ENCODE measurements around the gene GBX2. TPM values are rescaled to one million over a fixed set of nuclear protein-coding genes. Genes with fewer than 3 reads are reported as not detected.

Gene GBX2
- total and polyA plus RNA-seq, 8 donors: 0.06 to 0.10 TPM; not detected in 6

- no peak for DNase-seq
- Histone ChIP-seq H3K27ac (no peak overlapping the region), H3K36me3 (no peaks in the 10 kb centered on the region), H3K4me3 (no peak overlapping the region), H3K27me3 (no peaks in the 10 kb centered on the region), H3K9me3 (no peaks in the 10 kb centered on the region), H3K4me1 (no peaks in the 10 kb centered on the region)
- no peak for ATAC-seq
- intact Hi-C loops (cut with DNase I): no loop called here
- no peak for TF ChIP-seq CTCF (IDR thresholded peaks at IDR 0.05)
These were observed 22.5 kb upstream of the GBX2 start for GRCh38 chr2:236190674-236191073.

GRCh38 chr2:236184701-236185100 is 16.5 kb upstream of the GBX2 start:
- H3K27ac ChIP-seq: no peak overlapping the region
- ATAC-seq: no peak

GRCh38 chr2:236180831-236181453 is 12.8 kb upstream of the GBX2 start:
- DNase-seq (peak in 1 of 4 donors; percentile 62), ATAC-seq (peak; percentile 67)
- Histone ChIP-seq H3K4me1 (peaks cover 7 to 13% of the 10 kb centered on the region in 2 donors), H3K9me3 (peaks cover 0 to 2% of the 10 kb centered on the region in 2 donors), H3K36me3 (no peaks in the 10 kb centered on the region), H3K27me3 (peaks cover 54 to 82% of the 10 kb centered on the region in 2 donors), H3K4me3 (no peak overlapping the region), H3K27ac (no peak overlapping the region)
- TF ChIP-seq CTCF (IDR thresholded peaks at IDR 0.05): peak; percentile 52 to 59
- intact Hi-C loops (cut with DNase I): loop anchor here in 1 of 2 donors (5.0 kb wide), 1 partner anchor 414 kb away; no protein-coding TSS in a partner anchor

More at GRCh38 chr2:236184701-236185100, 16.5 kb upstream of the GBX2 start:
- intact Hi-C loops (cut with DNase I): loop anchor here in 1 of 2 donors (5.0 kb wide), 1 partner anchor 417 kb away; no protein-coding TSS in a partner anchor
- no peak overlapping the region for H3K4me3 ChIP-seq
- no peaks in the 10 kb centered on the region for H3K36me3 ChIP-seq
- peaks cover 17 to 44% of the 10 kb centered on the region in 2 donors for H3K27me3 ChIP-seq
- peaks cover 0 to 2% of the 10 kb centered on the region in 2 donors for H3K9me3 ChIP-seq
- no peaks in the 10 kb centered on the region for H3K4me1 ChIP-seq
- DNase-seq: no peak
- TF ChIP-seq CTCF (IDR thresholded peaks at IDR 0.05): no peak

- DNase-seq: no peak
- Histone ChIP-seq H3K36me3 (no peaks in the 10 kb centered on the region), H3K9me3 (peaks cover 0 to 2% of the 10 kb centered on the region in 2 donors), H3K4me3 (no peak overlapping the region), H3K4me1 (peaks cover 7 to 13% of the 10 kb centered on the region in 2 donors), H3K27me3 (peaks cover 60 to 88% of the 10 kb centered on the region in 2 donors), H3K27ac (no peak overlapping the region)
- TF ChIP-seq CTCF (IDR thresholded peaks at IDR 0.05): no peak
- no peak for ATAC-seq
- intact Hi-C loops (cut with DNase I): loop anchor here in 1 of 2 donors (5.0 kb wide), 1 partner anchor 413 kb away; no protein-coding TSS in a partner anchor
These were observed 12.1 kb upstream of the GBX2 start for GRCh38 chr2:236180076-236180816.
